ENCODE results near the gene SECISBP2L.

The SECISBP2L gene

GRCh38 chr15:48984811-48985352 is 61.4 kb downstream of the SECISBP2L start:
- POLR2A ChIA-PET (ENCODE audit: low non-redundant PET) = no interaction called here
- TF ChIP-seq CTCF (conservative IDR thresholded peaks at IDR 0.05; ENCODE audit: low read depth) = no peak
- no peak overlapping the region for H3K27ac ChIP-seq

GRCh38 chr15:48984021-48984710 is 62.1 kb downstream of the SECISBP2L start:
- H3K27ac ChIP-seq = no peak overlapping the region
- ChIA-PET POLR2A (ENCODE audit: low non-redundant PET) (no interaction called here), CTCF (no interaction called here)
- no peak for DNase-seq (ENCODE audit: low spot score)
- TF ChIP-seq CTCF (conservative IDR thresholded peaks at IDR 0.05; ENCODE audit: low read depth) = no peak

More at GRCh38 chr15:48984811-48985352, 61.4 kb downstream of the SECISBP2L start:
- DNase-seq (ENCODE audit: low spot score) = no peak
- CTCF ChIA-PET = interaction anchor here (0.6 kb wide), 1 partner anchor 42 kb away, joined by 3 read pairs; no protein-coding TSS in a partner anchor

- DNase-seq (ENCODE audit: low spot score) = no peak
- POLR2A ChIA-PET (ENCODE audit: low non-redundant PET) = no interaction called here
- CTCF ChIA-PET = interaction anchor here (1.4 kb wide), 1 partner anchor 121 kb away, joined by 6 read pairs; no protein-coding TSS in a partner anchor
- H3K27ac ChIP-seq = no peak overlapping the region
- TF ChIP-seq CTCF (conservative IDR thresholded peaks at IDR 0.05; ENCODE audit: low read depth) = no peak
Observed at GRCh38 chr15:48983300-48983699, 62.9 kb downstream of the SECISBP2L start.

GRCh38 chr15:48981941-48982340 is 64.3 kb downstream of the SECISBP2L start:
- POLR2A ChIA-PET (ENCODE audit: low non-redundant PET) = no interaction called here
- no peak for DNase-seq (ENCODE audit: low spot score)
- TF ChIP-seq CTCF (conservative IDR thresholded peaks at IDR 0.05; ENCODE audit: low read depth) = no peak
- no peak overlapping the region for H3K27ac ChIP-seq
- CTCF ChIA-PET = no interaction called here

- H3K27ac ChIP-seq = no peak overlapping the region
- TF ChIP-seq CTCF (conservative IDR thresholded peaks at IDR 0.05; ENCODE audit: low read depth) = no peak
- no peak for DNase-seq (ENCODE audit: low spot score)
- CTCF ChIA-PET = no interaction called here
- POLR2A ChIA-PET (ENCODE audit: low non-redundant PET) = no interaction called here
Observed at GRCh38 chr15:48978638-48979037, 67.6 kb downstream of the SECISBP2L start.

GRCh38 chr15:48976444-48977088 is 69.7 kb downstream of the SECISBP2L start:
- H3K27ac ChIP-seq = no peak overlapping the region
- CTCF ChIA-PET = interaction anchor here (0.6 to 2.5 kb wide), 4 partner anchors 37 to 392 kb away, joined by 3 to 20 read pairs (median 4); no protein-coding TSS in a partner anchor
- TF ChIP-seq CTCF (conservative IDR thresholded peaks at IDR 0.05; ENCODE audit: low read depth) = no peak
- POLR2A ChIA-PET (ENCODE audit: low non-redundant PET) = no interaction called here
- DNase-seq (ENCODE audit: low spot score) = no peak
